Gastroesophageal sphincter (tissue), 3 donors: Measurements from ENCODE around the gene KRTAP5-11.
"Not testable (repeated sequence)": the region's sequence is repeated elsewhere in the genome, so short reads cannot be mapped to it uniquely, and the experiment has no call there.

ENCODE experiments used
- EP300 ChIP-seq: sonication (generic); formaldehyde crosslinking; IDR thresholded peaks from one replicate; pipeline ENCODE4 v1.6.1; 2017; ENCODE audit warnings: antibody characterized with exemption, mild to moderate bottlenecking
- POLR2A ChIP-seq, 2 donors: fragments of 450-650 bp; IDR thresholded peaks; one replicate each; pipeline ENCODE4 v1.6.1; 2017; ENCODE audit warnings: antibody characterized with exemption in 2 of 2, mild to moderate bottlenecking in 2 of 2, moderate library complexity in 1 of 2
- POLR2AphosphoS5 ChIP-seq: sonication (generic); formaldehyde crosslinking; IDR thresholded peaks from one replicate; pipeline ENCODE4 v1.6.1; 2017; ENCODE audit warnings: antibody characterized with exemption
- TF ChIP-seq, protein P1 (sequence below), 4 experiments: fragments of 200-600 bp in 2 of 4; fragments of 450-650 bp in 2 of 4; sonication (generic) in 1 of 4; IDR thresholded peaks; one replicate each; pipeline ENCODE4 v1.5.1; 2017 to 2019; ENCODE audit warnings: antibody characterized with exemption in 4 of 4, mild to moderate bottlenecking in 2 of 4, moderate library complexity in 2 of 4

DNA sequence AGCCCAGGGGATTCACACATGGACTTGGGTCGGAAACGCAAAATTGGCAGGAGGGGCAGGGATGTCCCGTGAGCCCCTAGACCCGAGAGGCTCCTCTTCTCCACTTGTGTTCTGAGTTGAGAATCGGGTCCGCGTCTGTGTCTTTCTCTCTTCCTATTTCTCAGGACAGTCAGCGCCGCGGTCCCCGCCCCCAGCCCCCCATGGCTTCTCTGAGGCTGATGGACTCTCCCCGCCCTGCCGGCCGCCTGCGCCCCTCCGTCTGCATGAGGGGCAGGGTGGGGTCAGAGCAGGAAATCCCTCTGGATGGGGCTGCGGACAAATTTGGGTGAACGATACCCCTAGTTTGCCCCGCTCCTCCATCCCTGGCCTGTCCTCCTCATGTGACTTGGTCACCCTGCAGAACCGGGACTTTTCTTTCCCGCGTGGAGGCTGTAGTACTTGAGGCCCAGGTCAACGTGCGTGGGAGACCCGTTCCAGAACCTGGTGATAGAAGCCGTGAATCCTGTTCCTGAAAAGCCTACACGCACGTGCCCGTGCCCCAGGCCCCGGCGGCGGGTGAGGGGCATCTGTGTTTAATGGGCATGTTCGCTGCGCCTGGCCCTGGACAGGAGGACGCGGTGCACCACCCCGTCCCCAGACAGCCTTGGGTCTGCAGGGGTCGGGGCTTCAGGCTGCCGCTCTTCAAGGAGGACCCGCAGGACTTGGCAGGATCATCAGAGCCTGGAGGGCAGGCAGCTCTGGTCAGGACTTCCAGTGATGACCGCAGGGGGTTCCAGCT lies 5.8 kb downstream of the KRTAP5-11 start:
- TF ChIP-seq, protein P1, sequence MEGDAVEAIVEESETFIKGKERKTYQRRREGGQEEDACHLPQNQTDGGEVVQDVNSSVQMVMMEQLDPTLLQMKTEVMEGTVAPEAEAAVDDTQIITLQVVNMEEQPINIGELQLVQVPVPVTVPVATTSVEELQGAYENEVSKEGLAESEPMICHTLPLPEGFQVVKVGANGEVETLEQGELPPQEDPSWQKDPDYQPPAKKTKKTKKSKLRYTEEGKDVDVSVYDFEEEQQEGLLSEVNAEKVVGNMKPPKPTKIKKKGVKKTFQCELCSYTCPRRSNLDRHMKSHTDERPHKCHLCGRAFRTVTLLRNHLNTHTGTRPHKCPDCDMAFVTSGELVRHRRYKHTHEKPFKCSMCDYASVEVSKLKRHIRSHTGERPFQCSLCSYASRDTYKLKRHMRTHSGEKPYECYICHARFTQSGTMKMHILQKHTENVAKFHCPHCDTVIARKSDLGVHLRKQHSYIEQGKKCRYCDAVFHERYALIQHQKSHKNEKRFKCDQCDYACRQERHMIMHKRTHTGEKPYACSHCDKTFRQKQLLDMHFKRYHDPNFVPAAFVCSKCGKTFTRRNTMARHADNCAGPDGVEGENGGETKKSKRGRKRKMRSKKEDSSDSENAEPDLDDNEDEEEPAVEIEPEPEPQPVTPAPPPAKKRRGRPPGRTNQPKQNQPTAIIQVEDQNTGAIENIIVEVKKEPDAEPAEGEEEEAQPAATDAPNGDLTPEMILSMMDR (IDR thresholded peaks at IDR 0.05) = not testable (repeated sequence)
- TF ChIP-seq POLR2A (IDR thresholded peaks at IDR 0.05); POLR2AphosphoS5; EP300: not testable (repeated sequence)
